A549 (cell line): ENCODE results near the gene MTCL1. TPM values are rescaled to one million over a fixed set of nuclear protein-coding genes. Genes with fewer than 3 reads are reported as not detected.

Source experiments
- ATAC-seq, 2 experiments: fragments of 200-7000 bp in 1 of 2; fragments of >200 bp in 1 of 2; cut with Nextera tagmentation in 1 of 2; cut with Tn5 transposase in 1 of 2; 3 replicates each; pipeline versions ENCODE4 v1.8.0 to v1.9.1; 2018 to 2020; ENCODE audit warnings: mild to moderate bottlenecking in 1 of 2, moderate library complexity in 1 of 2
- CTCF ChIA-PET: fragments of 300-600 bp; sonication (Branson Sonifier 250); formaldehyde crosslinking; extraction: SDS; loops from one replicate; lab custom pipeline; 2021; ENCODE audit warnings: antibody characterized with exemption, inconsistent platforms; lab: Yijun Ruan, JAX
- POLR2A ChIA-PET: fragments of 350-600 bp; formaldehyde crosslinking; extraction: SDS; loops from one replicate; lab custom pipeline; 2021; ENCODE audit warnings: antibody characterized with exemption, inconsistent platforms; lab: Yijun Ruan, JAX
- DNase-seq, 2 experiments: peaks; one replicate each; pipeline versions ENCODE4 v3.0.0 to v3.0.0-alpha.2; 2011 to 2016; ENCODE audit warnings: low read depth in 1 of 2, low spot score in 1 of 2
- FAIRE-seq: peaks from 2 replicates; lab custom pipeline; 2011; peaks lifted over from hg19 to GRCh38; lab: Jason Lieb, UNC
- H3K27ac ChIP-seq, 2 experiments: fragments of >200 bp; sonication (Bioruptor Twin); formaldehyde crosslinking; 3 replicates each; pipeline ENCODE4 v1.5.1; 2016 to 2017
- H3K4me1 ChIP-seq: fragments of >200 bp; sonication (Bioruptor Twin); formaldehyde crosslinking; 3 replicates; pipeline ENCODE4 v1.6.1; 2016
- H3K4me2 ChIP-seq: fragments of >200 bp; sonication (Bioruptor Twin); formaldehyde crosslinking; 3 replicates; pipeline ENCODE4 v1.6.1; 2016
- H3K4me3 ChIP-seq: fragments of >200 bp; sonication (Bioruptor Twin); formaldehyde crosslinking; 3 replicates; pipeline ENCODE4 v1.5.1; 2016
- H3K9me3 ChIP-seq: fragments of >200 bp; sonication (Bioruptor Twin); formaldehyde crosslinking; 3 replicates; pipeline ENCODE4 v1.6.1; 2016
- ATOH8 ChIP-seq: fragments of 250-450 bp; sonication (Bioruptor Pico); IDR thresholded peaks from 2 replicates; pipeline ENCODE4 v1.5.0; 2020; ENCODE audit warnings: low read depth, mild to moderate bottlenecking, moderate library complexity
- CHD2 ChIP-seq: fragments of 150-350 bp; IDR thresholded peaks from 2 replicates; pipeline ENCODE4 v1.6.1; 2014; ENCODE audit warnings: low read length; ENCODE audit not compliant: partially characterized antibody
- E2F6 ChIP-seq: IDR thresholded peaks from 2 replicates; pipeline ENCODE4 v1.6.1; 2012; ENCODE audit warnings: low read depth, borderline replicate concordance
- EHF ChIP-seq: fragments of 250-450 bp; sonication (Bioruptor Pico); IDR thresholded peaks from 2 replicates; pipeline ENCODE4 v1.5.0; 2020; ENCODE audit warnings: mild to moderate bottlenecking
- EHMT2 ChIP-seq: fragments of 200-600 bp; sonication (generic); IDR thresholded peaks from 2 replicates; pipeline ENCODE4 v1.6.1; 2016; ENCODE audit warnings: antibody characterized with exemption, low read depth, mild to moderate bottlenecking, moderate library complexity
- FOSL2 ChIP-seq, 2 experiments: fragments of 450-650 bp in 1 of 2; fragments of >200 bp in 1 of 2; sonication (Bioruptor Twin) in 1 of 2; formaldehyde crosslinking; IDR thresholded peaks; 2 replicates each; pipeline versions ENCODE4 v1.5.0 to v1.6.1; 2016 to 2020; ENCODE audit warnings: mild to moderate bottlenecking in 1 of 2, moderate library complexity in 1 of 2
- FOXS1 ChIP-seq: fragments of 250-450 bp; sonication (Bioruptor Pico); IDR thresholded peaks from 2 replicates; pipeline ENCODE4 v1.5.0; 2020; ENCODE audit warnings: mild to moderate bottlenecking, moderate library complexity
- HDAC2 ChIP-seq: fragments of 200-600 bp; sonication (generic); IDR thresholded peaks from 2 replicates; pipeline ENCODE4 v1.6.1; 2016
- HEYL ChIP-seq: fragments of 250-450 bp; sonication (Bioruptor Pico); IDR thresholded peaks from 2 replicates; pipeline ENCODE4 v1.8.0; 2021; ENCODE audit warnings: mild to moderate bottlenecking, moderate library complexity
- HOXB13 ChIP-seq: fragments of 250-450 bp; sonication (Bioruptor Pico); IDR thresholded peaks from 2 replicates; pipeline ENCODE4 v1.5.0; 2020; ENCODE audit warnings: low read depth, mild to moderate bottlenecking, moderate library complexity
- MAX ChIP-seq: IDR thresholded peaks from 2 replicates; pipeline ENCODE4 v1.6.1; 2012
- MAZ ChIP-seq: fragments of 150-350 bp; IDR thresholded peaks from 2 replicates; pipeline ENCODE4 v1.6.1; 2014; ENCODE audit warnings: antibody characterized with exemption, low read depth, low read length, borderline replicate concordance
- NPAS2 ChIP-seq: fragments of 250-450 bp; sonication (Bioruptor Pico); IDR thresholded peaks from 2 replicates; pipeline ENCODE4 v1.8.0; 2022; ENCODE audit warnings: mild to moderate bottlenecking, moderate library complexity, borderline replicate concordance
- PBX3 ChIP-seq: IDR thresholded peaks from 2 replicates; pipeline ENCODE4 v1.6.1; 2012
- PHF8 ChIP-seq: fragments of 200-600 bp; sonication (generic); IDR thresholded peaks from 2 replicates; pipeline ENCODE4 v1.6.1; 2016; ENCODE audit warnings: low read depth, mild to moderate bottlenecking, antibody characterized with exemption, moderate library complexity, borderline replicate concordance
- POLR2AphosphoS2 ChIP-seq: conservative IDR thresholded peaks from 2 replicates; pipeline ENCODE4 v1.6.1; 2012; ENCODE audit warnings: low read length, improper control_type of control experiment, inconsistent platforms
- RCOR1 ChIP-seq: fragments of 150-350 bp; IDR thresholded peaks from 2 replicates; pipeline ENCODE4 v1.6.1; 2014; ENCODE audit warnings: antibody characterized with exemption, low read length, low read depth
- RFX5 ChIP-seq: fragments of 450-650 bp; IDR thresholded peaks from 2 replicates; pipeline ENCODE4 v1.7.1; 2014; ENCODE audit warnings: antibody characterized with exemption, mild to moderate bottlenecking, moderate library complexity
- SMC3 ChIP-seq: fragments of >200 bp; sonication (Bioruptor Twin); formaldehyde crosslinking; IDR thresholded peaks from 3 replicates; pipeline ENCODE4 v1.6.1; 2018; ENCODE audit warnings: inconsistent platforms
- USF2 ChIP-seq: fragments of 450-650 bp; IDR thresholded peaks from 2 replicates; pipeline ENCODE4 v1.6.1; 2014; ENCODE audit warnings: antibody characterized with exemption
- ZSCAN20 ChIP-seq: fragments of 250-450 bp; sonication (Bioruptor Pico); IDR thresholded peaks from 2 replicates; pipeline ENCODE4 v1.8.0; 2022; ENCODE audit warnings: mild to moderate bottlenecking, moderate library complexity
- WGBS: methylation state at CpG from one replicate; pipeline ENCODE4 v1.1.6; 2017; ENCODE audit errors: missing lambda C conversion rate; 5-methylcytosine and 5-hydroxymethylcytosine counted together
- polyA plus RNA-seq, 4 experiments: library from polyadenylated mRNA; depleted of rRNA in 3 of 4; stranded (reverse); fragments of >200 nt; fragmentation: RNase III in 1 of 4; extraction: RNeasy Plus Mini Kit Qiagen cat#74134 plus additional on column Dnase treatment in 1 of 4; gene quantifications; 2 replicates in 3 of 4; 3 replicates in 1 of 4; pipeline ENCODE4 v1.2.3, GENCODE V29; 2011 to 2017

The MTCL1 gene
- polyA plus RNA-seq, 2 of the 4 experiments (the other 2 are of a cell fraction): 44.4 to 49.6 TPM

- CTCF ChIA-PET: interaction anchor here (1.0 to 5.9 kb wide), 3 partner anchors 88 to 191 kb away, joined by 3 to 35 read pairs (median 10); no protein-coding TSS in a partner anchor
- H3K27ac ChIP-seq: peak overlapping the region; percentile 96 to 99
- no peak for ATAC-seq
- TF ChIP-seq FOSL2 (IDR thresholded peaks at IDR 0.05) (no peak), FOSL2 (CRISPR knock-in tag; IDR thresholded peaks at IDR 0.05) (peak; percentile 21; the same call in 1 of the 2 replicates), FOXS1 (no peak), RFX5 (no peak)
- TF ChIP-seq, all 56 proteins: peak for 1
- H3K9me3 ChIP-seq: no peaks in the 10 kb centered on the region
- FAIRE-seq: no peak
- peak in 1 of 2 experiments; percentile 16 for DNase-seq
- H3K4me2 ChIP-seq: peak overlapping the region; percentile 71
- no peak overlapping the region for H3K4me3 ChIP-seq
- POLR2A ChIA-PET: no interaction called here
- 6% methylated on average over 7 of the region's 7 CpGs for WGBS
- peaks cover 98% of the 10 kb centered on the region for H3K4me1 ChIP-seq
These were observed 91.8 kb downstream of the MTCL1 start for GRCh38 chr18:8797206-8797605.

- H3K9me3 ChIP-seq: no peaks in the 10 kb centered on the region
- CTCF ChIA-PET: interaction anchor here (1.4 to 5.9 kb wide), 4 partner anchors 23 to 184 kb away, joined by 3 to 35 read pairs (median 5); no protein-coding TSS in a partner anchor
- 0 out of 2 replicates have a peak, but pooled peaks have one; percentile 21 for TF ChIP-seq MAX
- no peak for TF ChIP-seq ZSCAN20 (CRISPR knock-in tag)
- TF ChIP-seq CHD2: no peak
- TF ChIP-seq, all 56 proteins: peak for 1
- peak overlapping the region; percentile 71 for H3K4me2 ChIP-seq
- WGBS: 11% methylated on average over 5 of the region's 11 CpGs
- peaks cover 97% of the 10 kb centered on the region for H3K4me1 ChIP-seq
- ATAC-seq: peak in 1 of 2 experiments; percentile 17; a peak in 3 of 6 replicates
- DNase-seq: peak in 1 of 2 experiments; percentile 50
- H3K27ac ChIP-seq: peak overlapping the region; percentile 96 to 99
- no peak overlapping the region for H3K4me3 ChIP-seq
- POLR2A ChIA-PET: no interaction called here
- no peak for FAIRE-seq
These were observed 93.6 kb downstream of the MTCL1 start for GRCh38 chr18:8799001-8799400.

- peak; percentile 59 to 61 for ATAC-seq
- ChIA-PET CTCF (interaction anchor here (0.8 to 5.9 kb wide), 7 partner anchors 22 to 189 kb away, joined by 3 to 35 read pairs (median 4); no protein-coding TSS in a partner anchor), POLR2A (interaction anchor here (0.6 to 1.9 kb wide), 3 partner anchors 91 to 200 kb away, joined by 3 to 9 read pairs (median 5); no protein-coding TSS in a partner anchor)
- peaks cover 97% of the 10 kb centered on the region for H3K4me1 ChIP-seq
- no peak overlapping the region for H3K4me3 ChIP-seq
- WGBS: 44% methylated on average over 28 of the region's 29 CpGs
- no peak for DNase-seq
- peak overlapping the region; percentile 71 for H3K4me2 ChIP-seq
- no peak for TF ChIP-seq E2F6
- TF ChIP-seq PHF8: no peak
- TF ChIP-seq USF2: no peak
- no peak for TF ChIP-seq HEYL (CRISPR knock-in tag)
- TF ChIP-seq HOXB13 (CRISPR knock-in tag): peak; percentile 33; the same call in 1 of the 2 replicates
- peak; percentile 43; the same call in 1 of the 2 replicates for TF ChIP-seq ATOH8
- no peak for TF ChIP-seq HDAC2
- no peaks in the 10 kb centered on the region for H3K9me3 ChIP-seq
- no peak for FAIRE-seq
- H3K27ac ChIP-seq: peak overlapping the region; percentile 96 to 99
These were observed 94.5 kb downstream of the MTCL1 start for GRCh38 chr18:8799596-8800441.

GRCh38 chr18:8800445-8800844 is 95.1 kb downstream of the MTCL1 start:
- peak overlapping the region; percentile 96 to 99 for H3K27ac ChIP-seq
- 1% methylated on average over 9 of the region's 9 CpGs for WGBS
- H3K4me3 ChIP-seq: no peak overlapping the region
- FAIRE-seq (peak; percentile 23), ATAC-seq (peak; percentile 89), DNase-seq (peak; percentile 60 to 93)
- POLR2A ChIA-PET: interaction anchor here (0.6 to 1.9 kb wide), 4 partner anchors 91 to 199 kb away, joined by 3 to 9 read pairs (median 4); no protein-coding TSS in a partner anchor
- CTCF ChIA-PET: interaction anchor here (0.6 to 5.9 kb wide), 7 partner anchors 21 to 182 kb away, joined by 3 to 35 read pairs (median 4); no protein-coding TSS in a partner anchor
- peaks cover 97% of the 10 kb centered on the region for H3K4me1 ChIP-seq
- no peaks in the 10 kb centered on the region for H3K9me3 ChIP-seq
- peak overlapping the region; percentile 71 for H3K4me2 ChIP-seq
- no peak for TF ChIP-seq EHMT2
- 0 out of 3 replicates have a peak, but pooled peaks have one; percentile 25 for TF ChIP-seq SMC3
- no peak for TF ChIP-seq HDAC2
- no peak for TF ChIP-seq RCOR1
- TF ChIP-seq FOSL2 (IDR thresholded peaks at IDR 0.05): peak; percentile 61; the same call in 1 of the 2 replicates
- peak; percentile 89 for TF ChIP-seq FOSL2 (CRISPR knock-in tag; IDR thresholded peaks at IDR 0.05)
- TF ChIP-seq ATOH8: no peak
- TF ChIP-seq PBX3: peak; percentile 73; the same call in 1 of the 2 replicates
- no peak for TF ChIP-seq POLR2AphosphoS2
- no peak for TF ChIP-seq EHF (CRISPR knock-in tag)
- TF ChIP-seq NPAS2 (CRISPR knock-in tag): no peak
- TF ChIP-seq MAZ: no peak
- peak; percentile 84 for TF ChIP-seq MAX
